Measurements from ENCODE around the gene NANS.

- TF ChIP-seq CTCF (IDR thresholded peaks at IDR 0.05): no peak
- TF ChIP-seq EZH2 (IDR thresholded peaks at IDR 0.05): no peak
Observed at GRCh38 chr9:98100456-98100855, 43.9 kb downstream of the NANS start.

Measured in neural progenitor cell (in vitro differentiated cells).